NT2/D1 (cell line): ENCODE data around the gene ZNF670.

Source experiments
- YY1 ChIP-seq: IDR thresholded peaks from 2 replicates; pipeline ENCODE4 v1.6.1; 2011; ENCODE audit not compliant: insufficient read length, insufficient read depth
- ZNF274 ChIP-seq: IDR thresholded peaks from 2 replicates; pipeline ENCODE4 v1.6.1; 2011; ENCODE audit warnings: mild to moderate bottlenecking, low read depth, low read length

DNA sequence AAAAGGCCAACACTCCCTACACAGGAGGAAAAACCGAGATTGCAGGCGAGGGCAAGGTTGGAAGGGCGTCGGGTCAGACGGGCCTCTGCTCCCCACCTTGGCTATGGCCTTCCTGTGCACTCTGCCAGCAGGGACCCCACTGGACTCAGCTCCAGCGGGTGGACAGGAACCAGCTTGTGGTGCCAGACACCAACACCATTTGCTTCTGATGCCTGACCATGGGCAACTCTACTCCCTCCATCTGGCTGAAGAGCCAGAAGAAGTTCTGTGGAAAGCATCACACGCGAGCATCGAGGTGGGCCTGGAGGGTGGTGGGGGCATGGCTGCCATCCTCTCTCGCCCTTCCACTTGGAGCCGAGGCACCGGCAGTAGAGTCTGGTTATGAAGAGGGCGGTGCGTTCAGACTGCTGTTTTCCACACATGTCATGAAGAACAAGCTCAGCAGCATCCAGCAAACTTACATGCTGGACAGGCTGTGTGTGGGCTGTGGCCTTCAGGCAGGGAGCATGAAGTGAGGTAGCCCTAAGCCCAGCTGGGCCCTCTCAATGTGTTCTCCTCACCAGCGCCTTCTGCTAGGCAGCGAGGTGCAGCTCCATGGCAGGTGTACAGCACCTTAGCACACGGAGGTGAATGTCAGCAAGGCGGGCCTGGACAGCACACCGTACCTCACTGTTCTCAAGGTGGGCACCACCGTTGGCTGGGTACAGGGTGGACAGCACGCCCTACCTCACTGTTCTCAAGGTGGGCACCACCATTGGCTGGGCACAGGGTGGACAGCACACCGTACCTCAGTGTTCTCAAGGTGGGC, 41.2 kb upstream of the ZNF670 start:
- no peak for TF ChIP-seq ZNF274
- TF ChIP-seq YY1, result no peak
